GM19452 (cell line): Measurements from ENCODE around the gene TMC8.
A peak's percentile ranks its signal among the peaks of the same experiment; 100 is the strongest.

Experiments
- ATAC-seq: cut with Tn5 transposase; IDR thresholded peaks from one replicate; pipeline ENCODE4 v1.9.1; 2021; ENCODE audit not compliant: unreplicated experiment

The TMC8 gene

DNA sequence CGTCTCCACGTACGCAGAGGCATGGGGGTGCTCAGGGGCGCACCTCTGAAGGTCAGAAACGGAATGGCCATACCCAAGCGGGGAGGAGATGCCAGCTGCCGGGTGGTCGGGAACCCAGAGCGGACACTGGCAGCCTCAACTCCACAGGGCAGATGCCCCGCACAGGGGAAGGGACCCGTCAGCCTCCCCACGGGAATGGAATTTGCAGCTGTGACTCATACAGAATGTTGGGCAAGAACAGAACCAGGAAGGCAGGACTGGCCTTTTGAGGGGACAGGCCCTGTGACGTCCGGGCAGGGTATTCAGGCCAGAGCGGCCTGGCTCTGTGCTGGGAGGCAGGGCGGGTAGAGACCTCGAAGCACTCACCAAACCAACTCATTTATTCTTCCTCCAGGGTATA lies 48.8 kb downstream of the TMC8 start:
- ATAC-seq: no peak

DNA sequence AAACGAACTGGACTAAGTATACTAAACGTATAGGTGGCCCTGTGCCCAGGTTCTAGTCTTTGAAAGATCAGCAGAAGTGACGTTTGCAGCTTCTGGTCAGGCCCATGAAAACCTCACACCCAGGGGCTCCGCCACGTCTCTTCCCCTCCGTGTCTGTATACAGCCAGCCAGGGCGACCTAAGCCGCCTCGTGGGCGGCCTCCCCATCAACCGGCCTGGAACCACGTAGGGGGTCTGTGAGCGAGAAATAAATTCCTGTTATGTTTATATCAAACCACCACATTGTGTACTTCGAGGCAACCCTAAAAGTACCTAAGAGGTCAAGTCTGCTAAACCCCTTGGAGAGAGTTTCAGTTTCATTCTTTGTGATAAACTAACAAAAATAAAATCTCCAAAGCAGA lies 49.5 kb downstream of the TMC8 start:
- ATAC-seq: no peak

DNA sequence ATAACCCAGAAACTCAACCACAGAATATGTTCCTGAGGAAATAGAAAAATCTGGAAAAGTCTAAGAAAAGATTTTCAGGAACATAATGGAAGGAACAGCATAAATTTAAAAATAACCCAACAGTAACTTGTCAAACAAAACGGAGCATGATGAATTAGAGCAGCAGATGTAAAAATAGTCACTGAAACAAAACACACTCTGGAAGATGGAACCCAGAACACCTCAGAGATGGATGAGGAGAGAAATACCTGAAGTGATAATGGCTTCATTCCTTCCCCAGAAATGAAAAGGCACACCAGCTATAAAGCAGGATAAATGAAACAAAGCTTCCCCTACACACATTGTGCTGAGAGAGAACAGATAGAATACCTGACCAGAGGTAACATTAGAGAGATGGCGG lies 49.9 kb downstream of the TMC8 start:
- no peak for ATAC-seq

DNA sequence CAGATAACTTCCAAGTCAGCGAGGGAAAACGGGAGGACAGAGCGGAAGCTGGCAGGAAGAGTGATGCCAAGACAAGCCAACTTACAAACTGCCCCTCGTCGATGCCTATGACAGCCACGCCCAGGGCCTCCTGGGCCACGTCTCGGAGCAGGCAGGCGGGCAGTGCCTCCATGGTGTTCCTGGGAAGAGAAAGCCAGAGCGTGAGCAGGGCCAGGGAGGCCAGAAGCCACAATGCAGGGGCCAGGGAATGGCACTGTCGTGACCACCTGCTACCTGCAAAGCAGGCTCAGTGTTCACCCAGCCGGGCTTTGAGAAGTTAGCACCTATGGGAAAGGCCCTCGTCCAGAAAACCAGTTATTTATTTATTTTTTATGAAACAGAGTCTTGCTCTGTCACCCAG lies 51.9 kb downstream of the TMC8 start:
- no peak for ATAC-seq

DNA sequence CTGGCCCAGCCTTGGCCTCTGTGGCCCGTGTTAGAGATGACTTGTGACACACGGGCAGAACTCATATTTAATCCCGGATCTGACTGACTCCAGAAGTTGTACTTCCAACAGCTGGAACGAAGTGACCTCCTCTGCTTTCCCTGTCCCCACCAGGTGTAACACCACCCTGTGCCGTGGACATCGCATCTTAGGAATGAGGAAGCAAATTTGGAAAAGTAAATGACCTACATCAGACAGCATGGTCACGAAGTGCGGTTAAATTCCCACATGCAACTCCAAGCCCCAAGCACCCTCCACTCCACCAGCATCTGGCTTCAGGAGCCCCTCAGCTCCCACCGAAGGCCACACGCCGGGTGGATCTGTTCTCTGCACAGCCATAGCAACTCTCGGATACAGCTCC lies 53.3 kb downstream of the TMC8 start:
- no peak for ATAC-seq

DNA sequence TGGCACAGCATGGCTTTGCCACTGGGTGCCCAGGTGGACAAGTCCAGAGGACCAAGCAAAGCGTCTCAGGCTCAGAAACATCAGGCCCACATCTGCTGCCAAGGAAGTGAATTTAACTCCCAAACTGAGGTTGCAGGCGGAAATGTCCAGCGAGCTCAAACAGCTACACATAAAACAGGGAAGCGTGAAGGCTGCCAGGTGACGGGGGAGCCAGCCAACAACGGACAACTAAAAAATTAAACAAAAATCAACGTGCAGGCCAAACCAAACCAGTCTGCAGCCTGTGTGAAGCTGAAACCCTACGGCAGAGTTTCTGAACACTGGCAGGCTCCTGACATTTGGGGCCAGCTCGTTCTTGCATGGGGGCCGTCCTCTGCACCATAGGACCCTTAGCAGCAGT lies 53.8 kb downstream of the TMC8 start:
- ATAC-seq: no peak

DNA sequence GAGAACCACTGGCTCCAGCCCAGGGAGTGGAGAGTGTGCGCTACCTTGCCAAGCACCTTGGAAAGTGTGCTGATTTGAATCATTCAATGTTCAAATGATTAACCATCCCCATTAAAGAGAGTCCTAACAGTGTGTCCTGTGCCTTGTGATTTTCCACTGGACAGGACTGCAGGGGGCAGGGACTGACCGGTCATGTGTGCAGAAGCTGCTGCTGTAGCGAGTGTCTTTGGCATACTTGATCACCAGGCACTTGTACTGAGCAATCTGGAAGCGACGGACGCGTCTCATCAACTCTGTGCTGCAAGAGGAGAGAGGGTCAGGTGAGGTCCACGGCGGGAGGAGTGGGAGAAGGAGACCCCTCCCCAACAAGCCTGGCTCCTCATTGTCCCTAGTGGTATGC lies 54.3 kb downstream of the TMC8 start:
- no peak for ATAC-seq

DNA sequence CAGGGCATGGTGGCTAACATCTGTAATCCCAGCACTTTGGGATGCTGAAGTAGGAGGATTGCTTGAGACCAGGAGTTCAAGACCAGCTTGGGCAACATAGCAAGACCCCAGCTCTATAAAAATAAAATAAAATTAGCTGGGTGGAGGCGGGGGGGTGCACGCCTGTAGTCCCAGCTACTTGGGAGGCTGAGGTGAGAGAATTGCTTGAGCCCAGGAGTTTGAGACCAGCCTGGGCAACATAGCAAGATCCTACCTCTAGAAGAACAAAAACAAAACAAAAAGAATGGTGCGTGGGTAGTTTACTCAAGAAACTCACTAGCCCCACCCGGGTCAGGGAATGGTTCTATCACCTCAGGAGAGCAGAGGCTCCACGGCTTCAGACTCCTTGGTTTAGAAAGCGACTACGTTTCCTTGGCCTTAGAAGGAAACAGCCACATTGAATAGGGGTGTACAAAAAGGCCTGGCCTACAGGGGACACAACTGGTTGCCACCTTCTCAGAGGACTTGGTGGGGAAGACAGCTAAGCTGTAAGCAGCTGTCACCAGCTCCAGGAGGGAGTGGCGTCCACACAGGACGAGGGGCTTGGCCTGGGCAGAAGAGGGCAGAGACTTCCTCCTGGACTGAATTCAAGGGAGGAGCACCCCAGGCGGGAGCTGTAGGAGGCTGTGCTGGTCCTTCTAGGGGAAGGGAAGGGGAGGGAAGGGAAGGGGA lies 55.6 kb downstream of the TMC8 start:
- ATAC-seq: no peak

DNA sequence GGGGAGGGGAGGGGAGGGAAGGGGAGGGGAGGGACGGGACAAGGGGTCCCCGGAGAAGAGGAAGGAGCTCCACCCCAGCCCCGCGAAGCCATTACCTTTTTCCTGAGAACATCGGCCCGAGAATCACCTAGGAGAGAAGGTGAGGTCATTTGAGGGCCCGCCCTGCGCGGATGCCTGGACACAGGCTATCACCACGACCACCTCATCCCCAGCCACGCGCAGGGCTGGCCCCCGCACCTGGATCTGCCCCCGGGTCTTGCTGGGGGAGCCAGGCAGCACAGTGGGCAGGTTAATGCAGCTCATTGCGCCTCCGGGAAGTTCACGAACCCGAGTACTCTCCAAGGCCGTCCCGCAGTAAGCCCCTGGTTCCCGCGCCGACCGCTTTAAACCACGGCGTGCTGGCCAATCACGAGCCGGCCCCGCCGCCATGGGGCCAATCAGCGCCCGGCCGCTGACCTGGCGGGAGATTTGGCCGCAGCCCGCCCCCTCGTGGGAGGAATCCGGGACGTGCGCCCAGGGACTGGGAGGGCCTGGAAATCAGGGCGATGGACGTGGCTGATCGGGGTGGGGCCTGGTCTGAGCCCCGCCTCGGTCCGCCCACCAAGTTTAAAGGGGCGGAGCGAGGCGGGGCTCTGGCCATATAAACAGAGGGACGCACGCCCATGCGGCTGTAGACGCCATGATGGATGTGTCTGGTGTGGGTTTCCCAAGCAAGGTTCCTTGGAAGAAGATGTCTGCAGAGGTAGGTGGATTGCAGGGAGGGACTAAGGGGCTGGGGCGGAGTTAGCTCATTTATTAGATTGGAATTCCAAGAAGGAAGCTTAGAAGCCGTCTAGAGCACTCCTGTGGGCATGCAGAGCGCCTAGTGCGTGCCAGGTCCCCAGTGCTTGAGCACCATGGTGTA lies 56.4 kb downstream of the TMC8 start, which contains the start of the genes AFMID and TK1:
Gene AFMID (plus strand): TSS at position 671 of the 904 bp plus-strand sequence. CDS start 9 bp downstream, at position 680.
Gene TK1 (minus strand): TSS at position 361 of the 904 bp plus-strand sequence. CDS start 58 bp downstream, at position 303.
- ATAC-seq: peak; percentile 90
